ENCODE measurements around the gene OTOR. TPM values are rescaled to one million over a fixed set of nuclear protein-coding genes. Genes with fewer than 3 reads are reported as not detected.

Gene OTOR, protein sequence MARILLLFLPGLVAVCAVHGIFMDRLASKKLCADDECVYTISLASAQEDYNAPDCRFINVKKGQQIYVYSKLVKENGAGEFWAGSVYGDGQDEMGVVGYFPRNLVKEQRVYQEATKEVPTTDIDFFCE
- not detected for total RNA-seq
- long read RNA-seq, donor 1 = 0 reads
- long read RNA-seq, donor 2 = 0 reads

DNA sequence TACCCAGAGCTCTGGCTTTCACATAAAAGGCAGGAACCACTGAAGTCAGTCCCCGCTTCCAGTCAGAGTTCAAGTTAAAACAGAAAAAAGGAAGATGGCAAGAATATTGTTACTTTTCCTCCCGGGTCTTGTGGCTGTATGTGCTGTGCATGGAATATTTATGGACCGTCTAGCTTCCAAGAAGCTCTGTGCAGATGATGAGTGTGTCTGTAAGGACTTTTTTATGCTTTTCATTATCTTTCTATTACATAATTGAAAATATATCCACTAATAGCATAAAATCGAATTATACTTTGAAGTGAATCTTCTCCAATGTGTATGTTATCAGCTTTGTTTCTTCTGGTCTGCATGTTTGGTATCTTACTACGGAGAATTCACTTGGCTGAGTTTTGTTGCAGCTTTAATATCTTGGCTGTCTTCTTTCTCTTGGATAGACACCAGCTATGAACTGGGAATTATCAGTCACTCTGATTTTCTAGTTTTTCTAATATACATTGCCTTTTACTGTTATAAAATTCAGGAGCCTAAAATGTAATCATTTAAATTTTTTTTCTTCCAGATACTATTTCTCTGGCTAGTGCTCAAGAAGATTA, at the start of gene OTOR:
Gene OTOR (plus strand): TSS at position 51 of the 593 bp plus-strand sequence. CDS start 44 bp downstream, at position 95.
- intact Hi-C loops (cut with DNase I) = no loop called here
- DNase-seq (ENCODE audit: low spot score) = no peak

GRCh38 chr20:16699293-16699692, 48.9 kb upstream of the OTOR start:
- intact Hi-C loops (cut with DNase I) = no loop called here

DNA sequence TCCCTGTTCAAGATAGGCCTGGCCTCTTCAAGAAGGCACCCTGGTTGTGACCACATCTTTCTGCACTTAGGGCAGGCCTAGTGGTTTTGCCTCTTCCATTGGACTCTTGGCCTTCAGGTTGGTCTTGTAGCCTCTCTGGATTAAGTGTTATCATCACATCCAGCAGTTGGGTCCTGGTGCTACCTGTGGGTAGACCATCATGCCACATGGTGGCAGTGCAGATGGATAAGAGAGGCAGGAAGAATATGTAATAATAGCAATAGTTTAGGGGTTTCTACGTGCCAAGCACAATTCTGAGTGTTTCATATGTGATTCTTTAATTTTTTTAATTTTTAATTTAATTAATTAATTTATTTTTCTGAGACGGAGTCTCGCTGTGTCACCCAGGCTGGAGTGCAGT, 46.9 kb upstream of the OTOR start:
- intact Hi-C loops (cut with DNase I) = no loop called here
- DNase-seq (ENCODE audit: low spot score) = no peak

More at GRCh38 chr20:16699293-16699692, 48.9 kb upstream of the OTOR start:
- DNase-seq (ENCODE audit: low spot score) = no peak

DNA sequence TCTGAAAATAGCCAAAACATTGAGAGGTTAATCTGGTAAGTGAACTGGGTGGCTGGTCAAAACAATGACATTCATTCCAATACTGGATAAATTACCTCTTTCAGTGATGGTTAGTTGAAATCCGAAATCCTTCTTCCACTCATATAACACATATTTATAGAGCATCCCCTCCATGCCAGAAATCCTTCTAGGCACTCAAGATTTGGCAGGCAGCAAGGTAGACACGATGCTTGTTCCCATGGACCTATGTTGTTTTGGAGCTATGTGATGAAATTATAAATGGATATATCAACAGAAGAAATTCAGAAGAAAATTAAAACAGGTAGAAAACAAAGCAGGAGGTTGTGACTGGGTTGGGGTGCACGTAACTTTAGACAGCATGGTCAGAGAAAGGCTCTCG, 44.6 kb upstream of the OTOR start:
- no peak for DNase-seq (ENCODE audit: low spot score)
- intact Hi-C loops (cut with DNase I) = no loop called here

DNA sequence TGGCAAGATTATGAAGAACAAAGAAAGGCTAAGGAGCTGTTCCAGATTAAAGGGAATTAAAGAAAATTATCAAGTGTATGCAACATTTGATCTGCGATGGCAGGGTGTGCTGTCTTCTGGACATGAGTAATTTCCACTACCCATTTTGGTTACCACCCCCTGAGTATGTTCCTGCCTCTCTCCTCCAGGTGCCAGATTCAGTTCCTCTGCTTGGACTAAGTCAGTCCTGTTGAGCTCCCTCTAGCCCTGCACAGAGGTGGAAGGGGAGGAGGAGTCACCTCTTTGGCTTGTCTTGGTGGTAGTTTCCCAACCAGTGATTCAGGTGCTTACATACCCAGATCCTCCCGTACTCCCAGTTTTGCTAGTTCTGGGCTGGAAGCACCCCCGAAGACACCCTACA, 40.5 kb upstream of the OTOR start:
- intact Hi-C loops (cut with DNase I) = no loop called here
- no peak for DNase-seq (ENCODE audit: low spot score)

DNA sequence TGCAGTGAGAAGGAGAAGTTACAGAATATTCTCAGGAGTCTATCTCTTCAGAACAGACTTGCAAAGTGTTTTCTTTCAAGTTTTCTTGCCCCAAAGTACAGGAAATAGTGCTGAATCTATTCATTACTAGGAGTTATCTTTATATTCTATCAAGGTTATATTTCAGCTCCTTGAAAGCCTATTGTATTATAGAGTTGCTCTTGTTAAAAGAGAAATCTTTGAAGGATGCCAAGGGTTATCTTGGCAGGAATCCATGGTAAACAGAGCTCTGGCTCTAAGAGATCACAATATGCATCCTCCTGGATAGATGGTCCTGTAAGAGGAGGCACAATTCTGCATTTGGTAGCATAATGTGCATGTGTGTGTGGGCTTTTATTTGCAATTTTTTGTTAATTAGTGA, 39.6 kb upstream of the OTOR start:
- intact Hi-C loops (cut with DNase I) = no loop called here
- DNase-seq (ENCODE audit: low spot score) = no peak

GRCh38 chr20:16709017-16709416, 39.1 kb upstream of the OTOR start:
- intact Hi-C loops (cut with DNase I) = no loop called here
- no peak for DNase-seq (ENCODE audit: low spot score)

GRCh38 chr20:16710781-16711180, 37.4 kb upstream of the OTOR start:
- DNase-seq (ENCODE audit: low spot score) = no peak

DNA sequence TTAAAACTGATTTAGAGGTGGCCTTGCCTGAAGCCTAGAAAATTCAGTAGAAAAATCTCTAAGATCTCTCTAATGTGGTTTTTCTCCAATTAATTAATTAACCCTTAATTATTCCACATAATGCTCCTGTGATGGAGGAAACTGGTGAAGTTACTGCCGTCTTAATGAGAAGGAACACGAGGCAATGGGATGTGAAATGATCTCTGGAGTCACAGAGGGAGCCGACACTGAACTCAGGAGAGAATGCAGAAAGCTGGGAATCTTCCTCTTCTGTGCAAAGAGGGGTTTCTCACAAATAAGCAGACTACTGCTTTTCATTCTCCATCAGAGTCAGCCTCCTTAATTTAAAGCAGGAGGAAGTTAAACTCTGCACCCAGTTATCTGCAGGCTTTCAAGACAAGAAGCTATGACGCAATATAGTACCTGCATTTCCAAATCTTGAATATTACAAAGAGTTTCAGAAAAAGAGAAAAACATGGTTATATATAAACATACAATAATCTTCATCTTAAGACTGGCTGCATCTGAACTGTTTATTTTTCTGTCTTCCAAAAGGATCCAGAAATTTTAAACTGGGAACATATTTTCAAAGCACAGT, 36.4 kb upstream of the OTOR start:
- no peak for DNase-seq (ENCODE audit: low spot score)
- intact Hi-C loops (cut with DNase I) = no loop called here

More at GRCh38 chr20:16710781-16711180, 37.4 kb upstream of the OTOR start:
- intact Hi-C loops (cut with DNase I) = no loop called here

- DNase-seq (ENCODE audit: low spot score) = no peak
- intact Hi-C loops (cut with DNase I) = no loop called here
Observed at GRCh38 chr20:16712511-16712947, 35.6 kb upstream of the OTOR start.

GRCh38 chr20:16713066-16713465, 35.1 kb upstream of the OTOR start:
- no peak for DNase-seq (ENCODE audit: low spot score)
- intact Hi-C loops (cut with DNase I) = no loop called here

- DNase-seq (ENCODE audit: low spot score) = no peak
- intact Hi-C loops (cut with DNase I) = no loop called here
Observed at GRCh38 chr20:16714242-16714641, 33.9 kb upstream of the OTOR start.

DNA sequence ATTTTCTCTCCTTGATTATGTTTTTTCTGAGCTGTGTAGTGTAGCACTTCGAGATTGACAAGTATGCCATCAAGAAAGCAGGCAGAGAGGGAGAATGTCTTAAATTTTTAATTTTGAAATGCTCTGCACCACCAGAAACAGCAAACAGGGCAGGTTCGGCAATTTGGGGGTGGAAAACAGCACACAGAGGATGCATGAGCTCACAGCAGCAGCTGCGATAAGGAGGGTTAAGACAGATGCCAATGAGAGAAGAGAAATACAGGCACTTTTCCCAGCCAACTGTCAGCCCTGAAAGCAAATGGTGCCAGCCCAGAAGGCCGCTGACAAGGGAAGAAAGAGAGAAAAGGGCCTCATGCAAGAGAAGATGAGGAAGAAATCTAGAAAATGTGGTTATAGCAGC, 33.4 kb upstream of the OTOR start:
- intact Hi-C loops (cut with DNase I) = no loop called here
- DNase-seq (ENCODE audit: low spot score) = no peak

DNA sequence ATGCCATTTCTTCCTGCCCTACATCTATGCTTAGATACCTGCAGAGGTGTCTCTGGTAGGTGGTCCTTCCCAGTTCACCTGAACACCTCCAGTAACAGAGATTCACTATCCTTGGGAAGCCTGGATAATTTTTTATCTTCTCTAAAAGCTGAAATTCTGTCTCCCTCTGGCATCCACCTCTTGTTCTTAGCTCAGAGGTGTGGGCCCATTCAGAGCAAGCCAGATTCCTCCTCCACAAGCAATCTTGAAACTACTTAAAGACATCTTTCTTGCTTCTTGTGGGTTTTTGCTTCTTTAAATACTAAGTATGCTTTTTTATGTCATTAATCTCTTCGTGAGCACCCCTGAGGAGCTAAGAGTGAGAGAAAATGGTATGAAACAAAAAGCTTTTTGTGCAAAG, 28.7 kb upstream of the OTOR start:
- no peak for DNase-seq (ENCODE audit: low spot score)
- intact Hi-C loops (cut with DNase I) = no loop called here

DNA sequence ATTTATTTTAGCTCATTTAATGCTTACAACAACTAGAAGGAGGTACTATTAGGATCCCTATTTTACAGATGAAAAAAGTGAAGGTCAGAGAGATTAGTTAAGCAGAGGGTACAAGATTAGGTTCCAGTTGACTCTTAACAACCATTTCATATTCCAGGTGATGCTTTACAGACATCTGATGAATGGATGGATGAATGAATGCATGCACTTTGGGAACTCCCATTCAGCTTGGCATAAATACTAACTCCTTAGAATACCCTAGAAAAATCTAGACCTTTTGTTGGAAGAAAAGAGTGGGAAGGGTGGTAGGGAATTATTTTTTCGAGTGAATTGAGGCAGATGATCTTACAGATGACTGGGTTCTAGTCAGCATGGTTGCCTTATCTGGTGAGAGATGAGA, 19.1 kb upstream of the OTOR start:
- intact Hi-C loops (cut with DNase I) = loop anchor here in 1 of 2 donors (5.0 kb wide), 1 partner anchor 1418 kb away; no protein-coding TSS in a partner anchor
- no peak for DNase-seq (ENCODE audit: low spot score)

- intact Hi-C loops (cut with DNase I) = loop anchor here in 1 of 2 donors (5.0 kb wide), 1 partner anchor 1417 kb away; no protein-coding TSS in a partner anchor
- DNase-seq (ENCODE audit: low spot score) = peak; percentile 98
Observed at GRCh38 chr20:16729565-16730460, 18.3 kb upstream of the OTOR start, which contains the start of gene SNRPB2. TSS of gene SNRPB2 (plus strand) at chr20:16730026. CDS start at chr20:16731703, 1,677 bp downstream.

- intact Hi-C loops (cut with DNase I) = no loop called here
- DNase-seq (ENCODE audit: low spot score) = no peak
Observed at GRCh38 chr20:16732506-16733152, 15.5 kb upstream of the OTOR start.

DNA sequence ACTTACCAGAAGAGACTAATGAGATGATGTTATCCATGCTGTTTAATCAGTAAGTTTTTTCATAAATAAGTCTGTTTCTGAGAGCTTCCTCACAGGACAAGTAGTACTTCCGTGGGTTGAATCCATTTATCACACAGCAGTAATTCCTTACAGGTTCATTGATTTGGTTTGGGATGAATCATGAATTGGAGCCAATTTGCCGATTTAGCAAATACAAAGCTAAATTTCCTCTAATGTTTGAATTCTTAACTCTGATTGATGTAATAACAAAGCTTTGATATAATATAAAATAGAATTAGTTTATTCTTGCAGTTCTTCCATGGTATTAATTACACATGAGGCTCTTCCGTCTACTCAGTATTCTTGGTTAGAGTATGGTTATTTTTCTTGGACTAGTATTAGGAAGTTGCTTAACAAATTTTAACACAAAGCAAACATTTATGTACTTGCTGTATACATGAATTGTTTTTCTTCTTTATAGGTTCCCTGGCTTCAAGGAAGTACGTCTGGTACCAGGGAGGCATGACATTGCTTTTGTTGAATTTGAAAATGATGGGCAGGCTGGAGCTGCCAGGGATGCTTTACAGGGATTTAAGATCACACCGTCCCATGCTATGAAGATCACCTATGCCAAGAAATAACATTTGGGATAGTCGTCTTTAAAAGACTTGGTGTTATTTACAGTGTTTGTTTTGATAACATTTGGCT, 7.6 kb upstream of the OTOR start:
- no peak for DNase-seq (ENCODE audit: low spot score)
- intact Hi-C loops (cut with DNase I) = no loop called here

Data from posterior vena cava (tissue), 2 donors.